Melanocyte of skin (primary cell): ENCODE results near the gene RD3L. TPM values are rescaled to one million over a fixed set of nuclear protein-coding genes. Genes with fewer than 3 reads are reported as not detected.

Source experiments
- total RNA-seq, 2 donors: library from RNA; depleted of rRNA; stranded (reverse); fragments of >200 nt; gene quantifications; 2 replicates each; pipeline ENCODE4 v1.2.3, GENCODE V29; 2012

RD3L gene
- not detected for total RNA-seq

DNA sequence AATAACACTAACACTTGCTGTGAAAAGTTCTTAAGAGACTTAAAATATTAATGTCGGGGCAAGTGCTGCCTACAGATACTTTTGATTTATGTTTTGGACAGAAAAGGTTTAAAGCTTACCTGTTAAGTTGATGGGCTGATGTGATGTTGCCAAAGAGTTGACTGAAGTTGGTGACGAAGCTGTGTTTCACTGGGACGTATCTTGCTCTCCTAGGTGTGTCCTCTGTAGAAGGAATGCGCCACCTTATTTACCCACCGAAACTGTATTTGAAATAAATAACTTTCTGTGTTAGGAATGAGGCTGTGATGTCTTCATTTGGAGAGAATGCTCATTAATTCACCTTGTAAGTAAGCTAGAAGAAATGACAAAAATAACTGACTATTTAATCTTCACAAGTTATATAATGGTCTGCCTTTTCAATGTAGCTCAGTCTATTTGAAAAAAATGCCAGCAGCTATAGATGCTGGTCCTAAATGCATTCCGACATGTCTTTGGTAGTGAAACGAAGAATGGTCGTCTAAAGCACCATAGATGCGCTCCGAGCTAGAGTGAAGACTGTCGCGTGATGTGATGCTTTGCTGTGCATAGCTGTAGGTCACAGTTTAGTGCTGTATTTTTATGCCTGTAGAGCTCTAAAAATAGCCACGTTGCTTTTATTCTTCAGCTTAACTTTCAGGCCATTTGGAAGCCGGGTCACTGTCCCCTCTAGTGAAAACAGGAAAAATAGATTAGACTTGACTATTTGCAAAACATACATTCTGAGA lies at the start of gene RD3L:
RD3L (minus strand) TSS at position 557 of the 764 bp plus-strand sequence. CDS start 834 bp downstream, outside the sequence.

DNA sequence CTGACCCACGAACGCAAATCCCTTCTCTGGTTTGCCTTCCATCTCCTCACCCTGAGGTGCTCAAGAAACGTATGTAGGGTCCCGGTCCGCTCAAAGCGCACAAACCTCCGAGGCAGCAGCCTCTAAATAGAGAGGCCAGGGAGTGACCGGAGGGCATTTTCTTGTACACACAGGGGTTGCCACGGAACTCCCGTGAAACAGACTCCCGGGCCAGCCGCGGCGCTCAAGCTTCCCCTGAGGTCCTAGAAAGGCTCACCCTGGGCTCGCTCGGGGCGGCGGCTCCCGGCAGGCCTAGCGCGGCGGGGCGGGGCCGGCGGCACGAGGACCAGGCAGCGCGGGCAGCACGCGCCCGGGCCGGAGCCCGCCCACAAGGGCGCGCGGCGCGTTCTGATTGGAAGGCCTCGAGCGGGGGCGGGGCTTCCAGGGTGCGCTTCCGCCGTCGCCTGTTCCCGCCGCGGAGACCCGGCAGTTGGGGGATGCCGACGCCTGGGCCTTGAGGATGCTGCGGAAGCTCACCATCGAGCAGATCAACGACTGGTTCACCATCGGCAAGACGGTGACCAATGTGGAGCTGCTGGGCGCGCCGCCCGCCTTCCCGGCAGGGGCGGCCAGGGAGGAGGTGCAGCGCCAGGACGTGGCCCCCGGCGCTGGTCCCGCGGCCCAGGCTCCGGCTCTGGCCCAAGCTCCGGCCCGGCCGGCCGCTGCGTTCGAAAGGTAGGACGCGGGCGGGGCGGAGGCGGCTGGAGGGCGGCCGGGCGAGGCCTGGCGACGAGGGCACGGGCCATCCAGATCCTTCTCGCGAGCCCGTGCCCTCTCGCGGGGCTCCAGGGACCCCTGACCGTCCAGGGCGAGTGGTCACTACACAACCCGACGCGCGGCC lies 14.1 kb downstream of the RD3L start, which contains the start of gene TDRD9:
TDRD9 (plus strand) TSS at position 446 of the 880 bp plus-strand sequence; CDS start at position 500, 54 bp downstream.

Other genes starting within 250 kb of the RD3L start
- 10 to 100 TPM; 18.9 to 38.3 TPM for gene XRCC3, start 227.1 kb downstream of the RD3L start, total RNA-seq
- 10 to 100 TPM; 35.8 to 46.3 TPM for gene ZFYVE21, start 226.7 kb downstream of the RD3L start, total RNA-seq
- gene PPP1R13B, start 95.0 kb downstream of the RD3L start, total RNA-seq: 1 to 10 TPM; 2.0 to 3.1 TPM
- 1 to 10 TPM in 1 of 2 donors, under 1 TPM in 1; 0.33 to 1.0 TPM for gene TDRD9, start 14.1 kb downstream of the RD3L start, total RNA-seq
- not detected for gene ASPG, start 143.2 kb upstream of the RD3L start, total RNA-seq
- gene KIF26A, start 196.1 kb upstream of the RD3L start, total RNA-seq: under 1 TPM; under 0.01 to 0.33 TPM